ENCODE data around the gene ACER1. TPM values are rescaled to one million over a fixed set of nuclear protein-coding genes. Genes with fewer than 3 reads are reported as not detected.

The ACER1 gene
- total and polyA plus RNA-seq, 7 donors, result not detected

DNA sequence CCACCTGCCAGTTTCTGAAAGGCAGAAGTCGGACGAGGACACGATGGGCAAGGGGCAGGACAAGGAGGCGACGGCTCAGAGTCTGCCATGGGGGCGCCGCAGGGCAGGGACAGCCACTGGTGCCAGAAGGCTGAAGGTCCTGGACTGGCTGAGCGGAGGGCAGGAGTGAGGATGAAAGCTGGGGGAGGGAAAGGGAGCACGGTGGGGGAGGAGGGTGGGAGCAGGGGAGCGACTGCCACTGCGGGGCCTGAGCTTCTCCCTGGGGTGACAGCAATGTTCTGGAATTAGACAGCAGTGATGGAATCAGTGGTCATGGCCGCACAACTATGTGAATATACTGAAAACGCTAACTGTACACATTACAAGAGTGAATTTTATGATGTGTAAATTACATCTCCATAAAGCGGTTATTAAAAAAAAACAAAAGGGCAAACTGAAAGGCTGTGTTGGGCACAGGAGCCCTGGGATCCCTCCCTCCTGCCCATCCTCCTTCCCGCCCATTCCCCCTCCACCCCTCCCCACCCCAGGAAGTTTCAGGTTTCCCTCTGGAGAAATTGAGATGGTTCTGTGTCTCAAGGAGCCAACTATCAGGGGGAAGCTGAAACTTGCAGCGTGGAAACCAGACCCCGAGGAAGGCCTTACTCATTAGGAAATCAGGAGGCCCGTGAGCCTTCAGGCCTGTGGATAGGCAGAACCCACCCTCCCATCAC, 69.5 kb downstream of the ACER1 start:
- Histone ChIP-seq H3K36me3 (ENCODE audit: insufficient read depth in 1 of 2, low read depth in 1 of 2) (peaks cover 0 to 60% of the 10 kb centered on the region in 2 donors), H3K27ac (peak overlapping the region; percentile 79), H3K9me3 (no peaks in the 10 kb centered on the region), H3K4me3 (peak overlapping the region; percentile 28), H3K4me1 (peaks cover 51% of the 10 kb centered on the region), H3K27me3 (ENCODE audit: insufficient read depth in 3 of 3, low read length in 2 of 3) (no peaks in the 10 kb centered on the region)
- DNase-seq (peak in 1 of 2 donors; percentile 53), ATAC-seq (peak; percentile 50 to 70 (median 61))
- intact Hi-C loops (cut with DNase I), result no loop called here
- TF ChIP-seq, protein P1, sequence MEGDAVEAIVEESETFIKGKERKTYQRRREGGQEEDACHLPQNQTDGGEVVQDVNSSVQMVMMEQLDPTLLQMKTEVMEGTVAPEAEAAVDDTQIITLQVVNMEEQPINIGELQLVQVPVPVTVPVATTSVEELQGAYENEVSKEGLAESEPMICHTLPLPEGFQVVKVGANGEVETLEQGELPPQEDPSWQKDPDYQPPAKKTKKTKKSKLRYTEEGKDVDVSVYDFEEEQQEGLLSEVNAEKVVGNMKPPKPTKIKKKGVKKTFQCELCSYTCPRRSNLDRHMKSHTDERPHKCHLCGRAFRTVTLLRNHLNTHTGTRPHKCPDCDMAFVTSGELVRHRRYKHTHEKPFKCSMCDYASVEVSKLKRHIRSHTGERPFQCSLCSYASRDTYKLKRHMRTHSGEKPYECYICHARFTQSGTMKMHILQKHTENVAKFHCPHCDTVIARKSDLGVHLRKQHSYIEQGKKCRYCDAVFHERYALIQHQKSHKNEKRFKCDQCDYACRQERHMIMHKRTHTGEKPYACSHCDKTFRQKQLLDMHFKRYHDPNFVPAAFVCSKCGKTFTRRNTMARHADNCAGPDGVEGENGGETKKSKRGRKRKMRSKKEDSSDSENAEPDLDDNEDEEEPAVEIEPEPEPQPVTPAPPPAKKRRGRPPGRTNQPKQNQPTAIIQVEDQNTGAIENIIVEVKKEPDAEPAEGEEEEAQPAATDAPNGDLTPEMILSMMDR (IDR thresholded peaks at IDR 0.05), result no peak
- 35 to 53% (median 41%) methylated on average over 18 of the region's 18 CpGs for WGBS, 3 donors

DNA sequence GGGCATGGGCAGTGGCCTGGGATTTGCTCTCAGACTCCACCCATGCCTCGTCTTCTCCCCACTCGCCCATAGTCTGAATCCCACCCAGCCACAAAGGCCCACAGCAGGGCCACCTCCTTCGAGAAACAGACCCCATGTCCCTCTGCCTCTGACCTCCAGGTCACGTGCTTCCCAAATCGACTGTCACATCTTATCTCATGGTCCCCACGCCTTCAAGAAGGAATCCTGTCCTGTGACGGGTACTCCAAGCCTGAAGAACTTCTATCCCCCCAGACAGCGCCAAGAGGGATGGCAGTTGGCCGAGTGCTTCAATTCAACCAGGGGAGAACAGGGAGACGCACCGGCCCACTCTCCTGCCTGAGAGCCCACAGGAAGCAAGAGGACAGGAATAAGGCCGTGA, 70.1 kb downstream of the ACER1 start:
- Histone ChIP-seq H3K27ac (peak overlapping the region; percentile 79), H3K27me3 (ENCODE audit: insufficient read depth in 3 of 3, low read length in 2 of 3) (no peaks in the 10 kb centered on the region), H3K4me3 (peak overlapping the region; percentile 28), H3K4me1 (peaks cover 57% of the 10 kb centered on the region), H3K36me3 (ENCODE audit: insufficient read depth in 1 of 2, low read depth in 1 of 2) (peaks cover 0 to 54% of the 10 kb centered on the region in 2 donors), H3K9me3 (no peaks in the 10 kb centered on the region)
- TF ChIP-seq, protein P1 (IDR thresholded peaks at IDR 0.05), result no peak
- peak in 1 of 2 donors; percentile 34 for DNase-seq
- intact Hi-C loops (cut with DNase I), result no loop called here
- WGBS, 3 donors, result 68 to 72% (median 70%) methylated on average over 12 of the region's 12 CpGs
- no peak for ATAC-seq

DNA sequence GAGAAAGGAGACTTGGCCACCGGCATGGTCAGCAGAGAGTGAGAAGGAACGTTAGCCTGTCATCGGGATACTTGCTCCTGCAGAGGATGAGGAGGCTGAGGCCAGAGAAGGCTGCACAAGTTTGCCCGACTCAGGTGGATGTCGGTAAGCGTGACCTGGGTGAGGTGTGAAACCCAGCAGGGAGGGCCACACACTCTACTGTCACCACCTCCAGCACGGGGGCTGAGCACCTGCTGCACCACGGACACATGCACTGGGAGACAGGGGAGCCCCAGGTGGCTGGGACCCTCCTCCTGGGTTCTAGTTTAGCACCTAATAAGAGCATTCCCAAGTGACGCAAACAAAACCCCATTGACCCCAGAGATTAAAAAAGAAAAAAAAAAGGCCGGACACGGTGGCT, 70.9 kb downstream of the ACER1 start:
- intact Hi-C loops (cut with DNase I), result no loop called here

DNA sequence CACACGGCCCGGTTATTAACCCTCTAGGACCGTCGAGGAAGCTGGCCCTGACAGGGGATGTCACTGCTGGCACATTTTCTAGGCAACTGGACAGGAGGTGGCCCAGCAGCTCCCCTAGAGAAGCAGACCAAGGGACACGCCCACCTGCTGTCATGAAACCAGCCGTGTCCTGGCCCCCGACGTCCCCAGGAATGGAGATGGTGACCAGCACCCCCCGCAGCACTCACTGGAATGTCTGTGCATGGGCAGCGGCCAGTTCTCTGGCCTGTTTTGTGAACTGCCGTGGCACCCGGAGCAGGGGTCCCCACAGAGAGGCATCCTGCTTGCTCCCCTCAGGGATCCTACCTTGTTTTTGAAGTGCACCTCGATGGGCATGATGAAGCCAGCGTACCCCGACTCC, 71.5 kb downstream of the ACER1 start:
- WGBS, 3 donors, result 60 to 68% (median 64%) methylated on average over 15 of the region's 15 CpGs
- Histone ChIP-seq H3K36me3 (ENCODE audit: insufficient read depth in 1 of 2, low read depth in 1 of 2) (peaks cover 0 to 45% of the 10 kb centered on the region in 2 donors), H3K27me3 (ENCODE audit: insufficient read depth in 3 of 3, low read length in 2 of 3) (no peaks in the 10 kb centered on the region), H3K27ac (peak overlapping the region; percentile 27), H3K9me3 (no peaks in the 10 kb centered on the region), H3K4me1 (peaks cover 62% of the 10 kb centered on the region), H3K4me3 (no peak overlapping the region)
- TF ChIP-seq, protein P1 (IDR thresholded peaks at IDR 0.05), result no peak
- intact Hi-C loops (cut with DNase I), result no loop called here
- ATAC-seq (no peak), DNase-seq (peak in 1 of 2 donors; percentile 31)

More for the DNA sequence above, 70.9 kb downstream of the ACER1 start:
- peaks cover 62% of the 10 kb centered on the region for H3K4me1 ChIP-seq
- WGBS, 3 donors, result 92 to 96% (median 95%) methylated on average over 11 of the region's 11 CpGs
- H3K4me3 ChIP-seq, result no peak overlapping the region
- H3K27ac ChIP-seq, result no peak overlapping the region
- DNase-seq, result peak in 1 of 2 donors; percentile 41
- H3K27me3 ChIP-seq (ENCODE audit: insufficient read depth in 3 of 3, low read length in 2 of 3), result no peaks in the 10 kb centered on the region
- peaks cover 0 to 51% of the 10 kb centered on the region in 2 donors for H3K36me3 ChIP-seq (ENCODE audit: insufficient read depth in 1 of 2, low read depth in 1 of 2)
- TF ChIP-seq, protein P1 (IDR thresholded peaks at IDR 0.05), result no peak
- no peaks in the 10 kb centered on the region for H3K9me3 ChIP-seq
- no peak for ATAC-seq

All from psoas muscle (tissue), 8 donors.